HL-60/S4 (cell line): ENCODE data around the gene ORMDL3.

Source experiments
- in situ Hi-C: fragments of 300-500 bp; cut with MboI; formaldehyde crosslinking; loops from 2 replicates; pipeline ENCODE4 v1.14.3; 2022; ENCODE audit warnings: low sequenced_read_pairs

Gene ORMDL3, protein sequence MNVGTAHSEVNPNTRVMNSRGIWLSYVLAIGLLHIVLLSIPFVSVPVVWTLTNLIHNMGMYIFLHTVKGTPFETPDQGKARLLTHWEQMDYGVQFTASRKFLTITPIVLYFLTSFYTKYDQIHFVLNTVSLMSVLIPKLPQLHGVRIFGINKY

GRCh38 chr17:39927101-39927928, at the start of gene ORMDL3, which contains the start of gene LRRC3C:
Gene ORMDL3, minus strand, starts transcription at chr17:39927601. Its CDS starts 3,398 bp downstream, at chr17:39924203.
Gene LRRC3C, plus strand, starts transcription at chr17:39927732. Its CDS starts 13,792 bp downstream, at chr17:39941524.
- in situ Hi-C loops: no loop called here

GRCh38 chr17:39975801-39976200, 48.4 kb upstream of the ORMDL3 start:
- in situ Hi-C loops: no loop called here

DNA sequence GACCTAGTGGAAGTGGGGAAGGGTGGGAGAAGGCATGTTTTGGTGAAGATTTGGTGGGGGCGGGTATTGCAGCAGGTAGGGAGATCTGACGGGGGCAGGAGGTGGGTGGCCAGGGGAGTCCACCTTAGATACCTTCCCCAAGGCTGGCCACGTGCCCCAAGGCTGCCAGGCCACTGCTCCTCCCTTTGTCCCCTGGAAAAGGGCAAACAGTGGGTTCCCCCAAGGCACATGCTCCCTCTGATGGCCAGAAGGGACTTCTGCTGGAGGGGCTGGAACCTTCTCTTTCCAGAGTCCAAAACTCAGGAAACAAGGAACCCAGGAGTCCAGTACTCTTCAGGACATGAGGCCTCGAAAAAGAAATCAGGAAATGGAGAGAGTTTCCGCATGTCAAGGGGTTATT, 47.0 kb upstream of the ORMDL3 start:
- in situ Hi-C loops: no loop called here

GRCh38 chr17:39973496-39973895, 46.1 kb upstream of the ORMDL3 start:
- in situ Hi-C loops: no loop called here

DNA sequence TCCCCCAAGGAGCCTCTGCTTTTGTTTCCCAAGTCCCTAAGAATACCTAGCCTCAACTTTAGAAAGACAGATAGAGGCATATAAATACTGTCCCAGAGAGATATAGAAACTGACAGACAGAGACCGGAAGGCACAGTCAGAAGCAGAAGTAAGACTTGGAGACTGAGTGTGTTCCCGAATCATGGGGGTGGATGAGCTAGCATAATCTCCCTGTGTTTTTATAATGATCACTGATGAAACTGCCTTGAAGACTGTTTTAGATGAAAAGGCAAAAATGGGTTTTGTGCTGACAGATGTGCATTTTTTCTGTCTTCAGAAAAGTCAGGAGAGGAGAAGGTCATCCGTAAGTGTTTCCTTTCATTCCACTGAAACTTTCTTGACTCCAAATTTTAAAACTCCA, 44.9 kb upstream of the ORMDL3 start:
- in situ Hi-C loops: no loop called here

- in situ Hi-C loops: no loop called here
Observed at GRCh38 chr17:39971076-39971603, 43.7 kb upstream of the ORMDL3 start.

- in situ Hi-C loops: no loop called here
Observed at GRCh38 chr17:39970157-39970692, 42.8 kb upstream of the ORMDL3 start.

DNA sequence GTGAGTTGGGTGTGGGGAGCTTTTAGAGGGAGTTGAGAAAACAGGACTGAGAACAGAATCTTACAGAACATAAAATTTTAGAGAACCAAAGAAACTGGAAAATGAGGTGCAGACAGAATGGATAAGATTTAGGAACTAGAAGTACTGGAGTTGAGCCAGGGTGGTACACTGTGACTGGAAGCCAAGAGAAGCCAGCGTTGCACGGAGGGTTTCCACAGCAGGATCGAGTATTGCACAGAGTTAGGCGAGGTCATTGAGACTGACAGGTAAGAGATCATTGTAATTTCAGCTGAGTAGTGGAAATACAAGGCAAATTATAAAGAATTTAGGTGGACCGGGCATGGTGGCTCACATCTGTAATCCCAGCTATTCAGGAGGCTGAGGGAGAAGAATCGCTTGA, 42.0 kb upstream of the ORMDL3 start:
- in situ Hi-C loops: no loop called here

DNA sequence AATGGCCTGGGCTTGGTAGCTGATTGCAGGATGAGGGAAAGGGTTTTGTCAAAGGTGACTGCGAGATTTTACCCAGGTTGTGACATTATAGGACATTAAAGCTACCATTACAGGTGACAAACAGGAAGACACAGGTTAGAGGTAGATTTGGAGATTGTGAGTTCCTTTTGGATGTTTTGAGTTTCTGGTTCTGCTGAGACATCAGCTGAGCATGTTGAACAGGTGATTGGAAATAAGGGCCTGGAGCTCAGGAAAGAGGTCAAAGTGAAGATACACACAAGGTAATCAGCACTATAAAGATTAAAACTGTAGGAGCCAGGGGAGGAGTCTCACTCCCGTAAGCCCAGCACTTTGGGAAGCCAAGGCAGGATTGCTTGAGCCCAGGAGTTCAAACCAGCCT, 41.4 kb upstream of the ORMDL3 start:
- in situ Hi-C loops: no loop called here

GRCh38 chr17:39966771-39967170, 39.4 kb upstream of the ORMDL3 start:
- in situ Hi-C loops: no loop called here

DNA sequence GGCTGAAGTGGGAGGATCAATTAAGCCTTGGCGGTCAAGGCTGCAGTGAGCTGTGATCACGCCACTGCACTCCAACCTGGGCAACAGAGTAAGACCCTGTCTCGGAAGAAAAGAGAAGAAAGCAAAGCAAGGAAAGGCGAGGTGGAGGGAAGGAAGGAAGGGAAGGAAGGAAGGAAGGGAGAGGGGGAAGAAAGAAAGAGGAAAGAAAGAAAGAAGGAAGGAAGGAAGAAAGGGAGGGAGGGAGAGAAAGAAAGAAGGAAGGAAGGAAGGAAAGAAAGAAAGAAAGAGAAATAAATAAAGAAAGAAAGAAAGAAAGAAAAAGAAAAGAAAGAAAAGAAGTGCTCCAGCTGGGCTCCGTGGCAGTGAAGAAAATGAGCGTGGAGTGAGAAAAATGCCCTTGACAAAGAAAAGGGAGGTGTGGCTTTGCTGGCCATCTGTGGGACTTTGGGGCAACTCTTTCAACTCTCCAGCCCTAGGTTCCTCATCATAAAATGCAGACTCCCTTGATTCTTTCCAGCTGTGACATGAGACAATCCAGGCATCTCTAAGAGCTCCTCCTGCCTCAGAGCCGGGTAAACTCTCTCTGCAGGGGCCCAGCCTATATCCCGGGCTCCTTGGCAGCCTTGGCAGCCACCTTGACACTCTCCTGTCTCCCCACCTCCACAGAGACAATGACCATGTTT, 37.8 kb upstream of the ORMDL3 start:
- in situ Hi-C loops: no loop called here

DNA sequence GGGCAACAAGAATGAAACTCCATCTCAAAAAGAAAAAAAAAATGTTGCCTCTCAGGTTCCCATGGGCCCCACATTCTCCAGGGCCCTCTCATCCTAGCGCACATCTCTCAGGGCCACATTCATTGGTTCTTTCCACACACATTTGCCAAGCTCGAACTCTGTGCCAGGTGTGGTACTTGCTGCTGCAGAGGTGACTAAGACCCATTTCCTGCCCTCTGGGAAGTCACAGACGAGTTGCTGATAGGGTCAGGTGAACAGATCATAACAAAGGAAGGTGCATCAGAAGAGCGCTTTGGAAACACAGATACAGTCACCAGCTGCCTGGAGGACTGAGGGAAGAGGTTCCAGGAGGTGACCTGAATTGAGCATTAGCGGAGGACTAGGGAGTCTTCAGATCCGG, 36.4 kb upstream of the ORMDL3 start:
- in situ Hi-C loops: no loop called here

DNA sequence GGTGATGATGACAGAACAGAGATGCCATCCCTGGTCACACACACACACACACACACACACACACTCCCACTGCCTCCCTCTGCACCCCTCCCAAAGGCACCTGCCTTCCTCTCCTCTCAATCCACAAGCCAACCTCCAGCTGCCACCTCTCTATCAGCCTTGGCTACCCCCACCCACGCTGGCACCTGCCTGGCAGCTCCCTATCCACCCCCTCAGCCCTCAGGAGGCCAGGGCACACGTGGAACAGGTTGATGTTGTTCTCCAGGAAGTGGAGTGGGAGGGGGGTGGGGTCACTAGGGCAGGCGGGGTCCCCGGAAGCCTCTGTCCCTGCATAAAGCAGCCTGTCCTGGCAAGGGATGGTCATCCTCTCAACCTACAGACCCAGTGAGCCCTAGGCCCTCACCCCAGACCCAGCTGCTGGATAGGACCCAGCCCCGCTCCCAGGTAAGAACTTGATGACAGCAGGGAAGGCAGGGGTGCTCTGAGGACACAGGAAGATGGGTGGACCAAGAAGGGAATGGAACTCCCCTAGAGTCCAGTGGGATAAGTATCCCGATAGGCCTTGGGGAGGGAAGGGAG, 35.3 kb upstream of the ORMDL3 start, which contains the start of gene GSDMA:
GSDMA (plus strand) TSS at position 363 of the 579 bp plus-strand sequence. CDS start 2,684 bp downstream, outside the sequence.
- in situ Hi-C loops: no loop called here

DNA sequence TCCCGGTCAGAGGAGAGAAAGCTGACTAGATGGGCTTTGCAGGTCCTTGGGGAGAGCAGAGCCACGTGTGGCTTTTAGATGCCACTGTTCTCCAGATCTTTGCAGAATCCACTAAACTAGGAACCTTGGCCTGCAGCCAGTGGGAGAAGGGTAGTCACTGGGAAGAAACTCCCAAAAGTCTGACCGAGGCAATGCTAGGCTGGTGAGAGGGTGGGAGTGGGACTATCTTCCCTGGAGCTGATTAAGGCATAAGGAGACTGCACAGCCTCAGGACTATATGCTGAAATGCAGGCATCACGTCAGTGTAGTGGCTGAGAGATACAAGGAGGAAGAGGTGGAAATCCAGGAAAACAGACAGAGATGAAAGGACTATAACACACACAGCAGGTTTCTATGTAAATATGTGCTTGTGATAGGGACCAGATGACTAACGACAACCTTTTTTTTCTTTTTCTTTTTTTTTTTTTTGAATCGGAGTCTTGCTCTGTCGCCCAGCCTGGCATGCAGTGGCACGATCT, 33.2 kb upstream of the ORMDL3 start:
- in situ Hi-C loops: no loop called here

GRCh38 chr17:39955726-39956225, 28.4 kb upstream of the ORMDL3 start:
- in situ Hi-C loops: no loop called here

GRCh38 chr17:39954876-39955275, 27.5 kb upstream of the ORMDL3 start:
- in situ Hi-C loops: no loop called here

- in situ Hi-C loops: no loop called here
Observed at GRCh38 chr17:39953471-39953888, 26.1 kb upstream of the ORMDL3 start.

DNA sequence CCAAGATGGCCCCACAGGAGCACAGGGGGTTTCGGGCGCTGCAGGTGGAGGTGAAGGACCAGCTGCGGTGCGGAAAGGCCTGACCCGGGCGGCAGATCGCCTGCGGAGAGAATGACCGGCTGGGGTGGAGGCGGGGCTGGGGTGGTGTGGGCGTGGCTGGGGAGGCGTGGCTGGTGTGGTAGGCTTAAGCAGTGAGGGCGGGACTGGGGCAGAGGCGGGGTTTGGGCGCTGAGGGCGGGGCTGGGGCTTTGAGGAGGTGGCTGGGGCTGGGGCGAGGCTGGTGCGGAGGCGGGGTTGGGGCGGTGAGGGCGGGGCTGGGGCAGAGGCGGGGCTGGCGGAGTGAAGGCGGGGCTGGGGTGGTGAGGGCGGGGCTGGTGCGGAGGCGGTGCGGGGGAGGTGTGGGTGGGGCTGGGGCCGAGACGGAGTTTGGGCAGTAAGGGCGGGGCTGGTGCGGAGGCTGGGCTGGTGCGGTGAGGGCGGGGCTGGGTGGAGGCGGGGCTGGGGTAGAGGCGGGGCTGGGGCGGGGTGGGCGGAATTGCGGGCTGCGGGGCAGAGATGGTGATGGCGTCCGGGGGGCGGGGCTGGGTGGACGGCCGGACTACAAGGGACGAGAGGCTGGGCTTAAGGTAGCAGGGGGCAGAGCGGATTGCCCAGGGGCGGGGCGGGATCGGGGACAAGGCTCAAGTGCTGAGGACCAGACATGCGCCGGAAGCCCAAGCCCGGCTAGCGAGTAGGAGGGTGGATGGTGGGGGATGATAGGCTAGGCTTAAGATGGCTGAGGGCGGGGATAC, 25.5 kb upstream of the ORMDL3 start:
- in situ Hi-C loops: no loop called here

DNA sequence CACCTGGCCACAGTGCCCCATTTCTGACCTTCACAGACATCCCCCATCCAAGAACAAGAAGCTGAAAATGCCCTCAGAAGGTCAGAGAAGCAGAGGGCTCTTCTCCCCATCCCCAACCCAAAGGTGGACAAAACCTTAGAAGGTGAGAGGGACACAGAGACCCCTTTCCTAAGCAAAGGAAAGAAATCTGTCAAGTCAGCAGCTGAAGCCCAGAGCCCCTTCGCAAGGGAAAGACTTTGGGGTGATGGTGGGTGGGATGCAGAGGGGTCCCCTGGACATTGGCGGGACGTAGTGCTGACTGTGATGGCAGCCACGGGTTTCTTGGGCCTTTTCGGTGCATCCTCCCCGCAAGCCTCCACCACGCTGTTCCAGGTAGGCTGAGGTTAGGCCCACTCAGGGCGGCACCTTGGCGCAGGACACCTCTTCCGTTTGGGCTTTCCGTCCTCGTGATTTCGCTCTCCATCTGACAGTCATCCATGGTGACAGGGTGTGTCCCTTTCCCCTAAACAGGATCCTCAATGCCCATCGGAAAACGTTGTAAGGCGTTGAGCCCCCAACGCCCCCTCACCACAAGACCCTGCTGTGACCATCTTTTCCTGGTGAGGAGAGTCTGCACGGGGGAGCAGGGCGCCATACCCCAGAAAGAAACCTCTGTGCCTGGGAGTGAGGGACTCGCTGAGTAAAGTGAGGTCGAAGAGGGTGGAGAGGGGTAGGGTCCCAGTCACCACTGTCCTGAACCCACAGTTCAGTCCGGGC, 24.7 kb upstream of the ORMDL3 start:
- in situ Hi-C loops: no loop called here
